Prostate gland (tissue), 2 donors: ENCODE measurements around the gene NEDD9. TPM values are rescaled to one million over a fixed set of nuclear protein-coding genes. Genes with fewer than 3 reads are reported as not detected.

Experiments
- DNase-seq: peaks from one replicate; pipeline ENCODE4 v3.0.0-alpha.2; 2019; ENCODE audit warnings: low spot score
- H3K27ac ChIP-seq, 2 donors: fragments of 200-600 bp; sonication (generic); 2 replicates each; pipeline ENCODE4 v1.5.1; 2017 to 2019
- H3K27me3 ChIP-seq: fragments of 200-600 bp; sonication (generic); replicated peaks from 2 replicates; pipeline ENCODE4 v1.5.1; 2019; ENCODE audit not compliant: insufficient read depth
- H3K36me3 ChIP-seq, 2 donors: fragments of 200-600 bp; sonication (generic); 1 replicate in 1 of 2; 2 replicates in 1 of 2; pipeline versions ENCODE4 v1.5.1 to v1.8.1; 2017 to 2019
- H3K4me1 ChIP-seq: fragments of 200-600 bp; sonication (generic); replicated peaks from 2 replicates; pipeline ENCODE4 v1.5.1; 2019
- H3K4me3 ChIP-seq, 2 donors: fragments of 200-600 bp; sonication (generic); 2 replicates each; pipeline ENCODE4 v1.5.1; 2017 to 2019
- H3K9me3 ChIP-seq: fragments of 200-600 bp; sonication (generic); 2 replicates; pipeline ENCODE4 v1.5.1; 2017
- POLR2A ChIP-seq: fragments of 450-650 bp; IDR thresholded peaks from one replicate; pipeline ENCODE4 v1.6.1; 2016; ENCODE audit warnings: antibody characterized with exemption, mild to moderate bottlenecking
- POLR2AphosphoS5 ChIP-seq: sonication (generic); formaldehyde crosslinking; IDR thresholded peaks from one replicate; pipeline ENCODE4 v1.6.1; 2017; ENCODE audit warnings: antibody characterized with exemption
- WGBS: methylation state at CpG from one replicate; pipeline ENCODE4 v1.1.5; 2018; 5-methylcytosine and 5-hydroxymethylcytosine counted together
- intact Hi-C: fragments of 100-400 bp; cut with DNase I; formaldehyde crosslinking; loops from one replicate; pipeline ENCODE4 v1.14.2; 2022
- total RNA-seq, 2 donors: library from RNA; depleted of rRNA; stranded (reverse); fragments of >200 nt; gene quantifications; one replicate each; pipeline ENCODE4 v1.1.0, GENCODE V29; 2016
- TF ChIP-seq, protein P1 (sequence below), 4 experiments: fragments of 200-600 bp in 2 of 4; fragments of 450-650 bp in 2 of 4; sonication (generic) in 2 of 4; IDR thresholded peaks; 1 replicate in 3 of 4; 2 replicates in 1 of 4; pipeline ENCODE4 v1.5.1; 2016 to 2019; ENCODE audit warnings: antibody characterized with exemption in 4 of 4, mild to moderate bottlenecking in 2 of 4, moderate library complexity in 2 of 4

The NEDD9 gene
- total RNA-seq, 2 donors from 2014 or later: 51.1 to 72.1 TPM

DNA sequence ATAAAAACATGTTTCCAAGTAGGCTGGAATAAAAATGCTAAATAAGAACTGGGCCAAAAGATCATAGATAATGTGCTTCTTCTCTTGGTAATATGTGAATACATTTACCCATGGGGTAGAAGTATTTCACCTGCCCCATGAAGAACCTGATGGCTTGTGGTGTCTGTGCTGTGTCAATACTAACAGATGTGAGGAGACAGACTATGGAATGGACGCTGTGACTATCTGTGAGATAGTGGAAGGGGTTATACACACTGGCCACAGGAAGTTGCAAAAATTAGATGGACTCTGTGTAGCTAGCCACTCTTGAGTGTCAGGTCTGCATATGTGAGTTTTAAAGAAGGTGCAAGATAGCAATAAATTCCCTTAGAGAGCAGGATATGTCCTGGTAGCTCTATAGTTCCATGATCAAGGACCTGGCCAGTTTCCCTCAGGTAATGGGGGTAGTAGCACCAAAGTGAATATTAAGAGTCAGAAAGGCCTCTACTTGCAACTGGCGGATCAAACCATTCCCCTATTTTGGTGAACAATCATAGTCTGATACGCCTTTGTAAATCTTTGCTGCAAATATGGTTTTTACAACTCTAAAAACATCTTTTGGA, 48.6 kb downstream of the NEDD9 start:
- no peak for DNase-seq
- WGBS: 88% methylated on average over 3 of the region's 3 CpGs

DNA sequence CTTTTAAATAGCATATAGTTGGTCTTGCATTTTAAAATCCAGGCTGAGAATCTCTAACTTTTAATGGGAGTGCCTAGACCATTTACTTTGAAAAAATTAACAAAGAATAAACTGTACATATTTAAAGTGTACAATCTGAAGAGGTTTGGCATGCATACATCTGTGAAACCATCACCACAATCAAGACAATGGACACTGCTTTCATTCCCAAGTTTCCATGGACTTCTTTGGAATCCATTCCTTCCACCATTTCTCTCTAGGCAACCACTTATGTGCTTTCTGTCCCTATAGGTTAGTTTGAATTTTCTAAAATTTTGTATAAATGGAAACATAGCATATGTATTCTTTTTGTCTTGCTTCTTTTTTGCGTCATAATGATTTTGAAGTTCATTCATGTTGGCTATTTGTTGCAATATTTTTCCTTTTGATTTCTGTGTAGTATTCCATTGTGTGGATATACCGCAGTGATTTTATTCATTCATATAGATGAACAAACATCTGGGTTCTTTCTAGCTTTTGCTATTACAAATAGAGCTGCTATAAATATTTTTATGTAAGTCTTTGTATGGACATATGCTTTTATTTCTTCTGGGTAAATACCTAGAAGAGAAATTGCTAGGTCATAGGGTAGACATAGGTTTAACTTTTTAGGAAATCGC, 50.9 kb downstream of the NEDD9 start:
- H3K4me3 ChIP-seq: no peak overlapping the region
- no peaks in the 10 kb centered on the region for H3K9me3 ChIP-seq
- no peak for DNase-seq
- WGBS: 98% methylated on average over 3 of the region's 3 CpGs
- no peak for TF ChIP-seq POLR2AphosphoS5
- TF ChIP-seq POLR2A: no peak
- TF ChIP-seq, protein P1, sequence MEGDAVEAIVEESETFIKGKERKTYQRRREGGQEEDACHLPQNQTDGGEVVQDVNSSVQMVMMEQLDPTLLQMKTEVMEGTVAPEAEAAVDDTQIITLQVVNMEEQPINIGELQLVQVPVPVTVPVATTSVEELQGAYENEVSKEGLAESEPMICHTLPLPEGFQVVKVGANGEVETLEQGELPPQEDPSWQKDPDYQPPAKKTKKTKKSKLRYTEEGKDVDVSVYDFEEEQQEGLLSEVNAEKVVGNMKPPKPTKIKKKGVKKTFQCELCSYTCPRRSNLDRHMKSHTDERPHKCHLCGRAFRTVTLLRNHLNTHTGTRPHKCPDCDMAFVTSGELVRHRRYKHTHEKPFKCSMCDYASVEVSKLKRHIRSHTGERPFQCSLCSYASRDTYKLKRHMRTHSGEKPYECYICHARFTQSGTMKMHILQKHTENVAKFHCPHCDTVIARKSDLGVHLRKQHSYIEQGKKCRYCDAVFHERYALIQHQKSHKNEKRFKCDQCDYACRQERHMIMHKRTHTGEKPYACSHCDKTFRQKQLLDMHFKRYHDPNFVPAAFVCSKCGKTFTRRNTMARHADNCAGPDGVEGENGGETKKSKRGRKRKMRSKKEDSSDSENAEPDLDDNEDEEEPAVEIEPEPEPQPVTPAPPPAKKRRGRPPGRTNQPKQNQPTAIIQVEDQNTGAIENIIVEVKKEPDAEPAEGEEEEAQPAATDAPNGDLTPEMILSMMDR (IDR thresholded peaks at IDR 0.05): no peak
- H3K27me3 ChIP-seq: no peaks in the 10 kb centered on the region
- intact Hi-C loops: no loop called here
- no peaks in the 10 kb centered on the region for H3K4me1 ChIP-seq
- H3K27ac ChIP-seq: no peak overlapping the region
- H3K36me3 ChIP-seq: no peaks in the 10 kb centered on the region

More for the DNA sequence above, 48.6 kb downstream of the NEDD9 start:
- Histone ChIP-seq H3K36me3 (no peaks in the 10 kb centered on the region), H3K27ac (no peak overlapping the region), H3K9me3 (no peaks in the 10 kb centered on the region), H3K4me1 (peaks cover 6% of the 10 kb centered on the region), H3K4me3 (no peak overlapping the region), H3K27me3 (no peaks in the 10 kb centered on the region)
- no peak for TF ChIP-seq POLR2AphosphoS5
- intact Hi-C loops: no loop called here

DNA sequence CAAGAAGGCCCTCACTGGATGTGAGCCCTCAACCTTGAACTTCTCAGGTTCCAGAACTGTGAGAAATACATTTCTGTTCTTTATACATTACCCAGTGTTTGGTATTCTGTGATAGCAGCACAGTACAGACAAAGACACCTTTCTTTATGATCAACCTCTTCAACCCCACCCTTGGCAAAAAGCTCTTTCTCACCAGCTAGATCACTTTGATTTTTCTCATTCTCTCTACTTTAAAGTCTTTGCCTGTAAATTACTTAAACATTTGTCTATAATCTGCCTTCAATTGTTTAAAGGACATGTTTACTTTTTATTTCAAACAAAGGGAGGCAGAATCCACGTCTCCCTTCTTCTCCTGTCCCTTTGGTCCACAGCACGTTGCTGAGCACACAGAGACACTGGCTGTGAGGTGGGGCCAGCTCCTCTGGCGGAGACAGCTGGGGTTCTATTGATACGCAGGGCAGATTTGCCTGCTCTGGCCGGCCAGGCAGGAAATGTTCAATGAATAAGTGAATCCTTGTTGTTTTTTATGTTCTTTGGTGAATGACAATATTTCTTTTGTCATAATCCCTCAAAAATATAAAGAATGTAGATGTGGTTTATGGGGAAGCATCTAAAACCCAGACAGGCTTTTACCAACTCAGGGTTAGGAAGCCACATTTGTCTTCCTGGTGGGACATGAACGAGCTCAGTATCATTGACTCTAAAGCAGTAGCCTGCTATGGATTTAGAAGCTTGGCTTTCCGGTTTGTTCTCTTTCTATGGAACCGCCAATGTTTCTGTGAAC, 52.9 kb downstream of the NEDD9 start:
- Histone ChIP-seq H3K4me1 (no peaks in the 10 kb centered on the region), H3K27me3 (no peaks in the 10 kb centered on the region), H3K9me3 (no peaks in the 10 kb centered on the region), H3K36me3 (no peaks in the 10 kb centered on the region), H3K27ac (no peak overlapping the region), H3K4me3 (no peak overlapping the region)
- DNase-seq: no peak
- intact Hi-C loops: no loop called here
- WGBS: 54% methylated on average over 8 of the region's 8 CpGs
- TF ChIP-seq POLR2A (no peak), POLR2AphosphoS5 (no peak)
- TF ChIP-seq, protein P1 (IDR thresholded peaks at IDR 0.05): no peak

DNA sequence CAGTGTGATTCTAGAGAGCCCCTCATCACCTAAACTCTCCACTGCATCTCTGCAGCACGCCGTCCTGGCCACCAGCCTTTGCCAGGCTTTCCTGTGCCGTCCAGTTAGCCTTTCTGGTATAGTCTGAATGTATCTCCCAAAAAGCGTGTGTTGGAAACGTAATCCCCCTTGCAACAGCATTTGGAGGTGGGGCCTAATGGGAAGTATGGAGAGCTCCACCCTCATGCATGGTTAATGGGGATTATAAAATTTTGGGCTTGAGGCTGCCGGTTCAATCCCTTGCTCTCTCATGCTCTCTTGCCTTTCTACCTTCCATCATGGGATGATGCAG, 53.4 kb downstream of the NEDD9 start:
- H3K4me1 ChIP-seq: no peaks in the 10 kb centered on the region
- no peaks in the 10 kb centered on the region for H3K36me3 ChIP-seq
- H3K4me3 ChIP-seq: no peak overlapping the region
- 66% methylated on average over 6 of the region's 6 CpGs for whole genome bisulfite sequencing
- H3K27ac ChIP-seq: no peak overlapping the region
- no peak for DNase-seq
- intact Hi-C loops: no loop called here
- no peaks in the 10 kb centered on the region for H3K27me3 ChIP-seq
- TF ChIP-seq POLR2A: no peak
- TF ChIP-seq, protein P1 (IDR thresholded peaks at IDR 0.05): no peak
- no peak for TF ChIP-seq POLR2AphosphoS5
- no peaks in the 10 kb centered on the region for H3K9me3 ChIP-seq

DNA sequence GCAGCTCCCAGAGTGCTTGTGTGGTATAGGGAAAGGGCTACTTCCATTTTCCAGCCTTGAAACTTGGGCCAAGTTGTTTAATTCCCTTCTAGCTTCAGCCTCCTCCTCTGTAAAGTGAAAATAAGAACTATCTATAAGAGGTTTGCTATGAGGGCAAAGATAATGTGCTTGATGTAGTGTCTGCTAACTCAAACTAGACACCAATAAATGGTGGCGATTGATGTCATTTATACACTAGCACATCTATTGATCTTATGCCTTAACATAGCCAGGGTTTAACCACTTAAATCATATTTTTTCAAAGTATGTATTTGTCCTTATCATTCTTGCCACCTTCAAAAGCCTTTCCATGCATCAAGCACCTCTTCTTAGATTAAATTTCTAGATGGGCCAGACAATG, 55.2 kb downstream of the NEDD9 start:
- Histone ChIP-seq H3K36me3 (no peaks in the 10 kb centered on the region), H3K4me1 (no peaks in the 10 kb centered on the region), H3K4me3 (no peak overlapping the region), H3K27me3 (no peaks in the 10 kb centered on the region), H3K27ac (no peak overlapping the region), H3K9me3 (no peaks in the 10 kb centered on the region)
- WGBS: 97% methylated on average over 1 of the region's 1 CpG
- intact Hi-C loops: no loop called here
- TF ChIP-seq POLR2AphosphoS5: no peak
- TF ChIP-seq, protein P1 (IDR thresholded peaks at IDR 0.05): no peak
- no peak for TF ChIP-seq POLR2A
- DNase-seq: no peak
